Measurements from ENCODE around the gene STX16.
A peak's percentile ranks its signal among the peaks of the same experiment; 100 is the strongest.

Gene STX16

GRCh38 chr20:58651559-58651945 is 469 bp downstream of the STX16 start:
- H3K27ac ChIP-seq, result peak overlapping the region; percentile 56
- TF ChIP-seq CTCF (IDR thresholded peaks at IDR 0.05), result no peak
- TF ChIP-seq ZFX (IDR thresholded peaks at IDR 0.05; ENCODE audit: borderline replicate concordance), result no peak

GRCh38 chr20:58651946-58652605 is 993 bp downstream of the STX16 start:
- TF ChIP-seq ZFX (IDR thresholded peaks at IDR 0.05; ENCODE audit: borderline replicate concordance) (no peak), CTCF (IDR thresholded peaks at IDR 0.05) (no peak)

GRCh38 chr20:58652606-58653294 is 1.7 kb downstream of the STX16 start:
- TF ChIP-seq ZFX (IDR thresholded peaks at IDR 0.05; ENCODE audit: borderline replicate concordance), result no peak
- TF ChIP-seq CTCF (IDR thresholded peaks at IDR 0.05), result no peak
- peak overlapping the region; percentile 56 for H3K27ac ChIP-seq

More at GRCh38 chr20:58651946-58652605, 993 bp downstream of the STX16 start:
- peak overlapping the region; percentile 56 for H3K27ac ChIP-seq

- H3K27ac ChIP-seq, result no peak overlapping the region
- no peak for TF ChIP-seq CTCF (IDR thresholded peaks at IDR 0.05)
- no peak for TF ChIP-seq ZFX (IDR thresholded peaks at IDR 0.05; ENCODE audit: borderline replicate concordance)
Observed at GRCh38 chr20:58654337-58654736, 3.3 kb downstream of the STX16 start.

GRCh38 chr20:58655328-58656107 is 4.4 kb downstream of the STX16 start:
- TF ChIP-seq ZFX (IDR thresholded peaks at IDR 0.05; ENCODE audit: borderline replicate concordance) (no peak), CTCF (IDR thresholded peaks at IDR 0.05) (no peak)
- H3K27ac ChIP-seq, result no peak overlapping the region

GRCh38 chr20:58656831-58657230 is 5.7 kb downstream of the STX16 start:
- TF ChIP-seq ZFX (IDR thresholded peaks at IDR 0.05; ENCODE audit: borderline replicate concordance) (no peak), CTCF (IDR thresholded peaks at IDR 0.05) (no peak)
- H3K27ac ChIP-seq, result no peak overlapping the region

Data from 22Rv1 (cell line).